Measurements from ENCODE around the gene TMEM141.

Gene TMEM141

GRCh38 chr9:136790640-136791515 lies at the start of gene TMEM141:
Gene TMEM141 (plus strand): TSS chr9:136791344. CDS start chr9:136791371, 27 bp downstream.
- peak; percentile 100 for DNase-seq

GRCh38 chr9:136741883-136742571 lies 49.1 kb upstream of the TMEM141 start:
- DNase-seq, result no peak

- DNase-seq, result peak; percentile 52
Measured at GRCh38 chr9:136742591-136743391, 48.4 kb upstream of the TMEM141 start, which contains the start of gene LCN10. Gene LCN10 (minus strand): TSS chr9:136742940. CDS start chr9:136742903, 37 bp downstream.

- no peak for DNase-seq
Measured at GRCh38 chr9:136743639-136744211, 47.4 kb upstream of the TMEM141 start.

- no peak for DNase-seq
Measured at GRCh38 chr9:136744773-136745172, 46.4 kb upstream of the TMEM141 start.

GRCh38 chr9:136745389-136746154 lies 45.6 kb upstream of the TMEM141 start:
- no peak for DNase-seq

- no peak for DNase-seq
Measured at GRCh38 chr9:136746155-136746490, 45.0 kb upstream of the TMEM141 start.

GRCh38 chr9:136746621-136747020 lies 44.5 kb upstream of the TMEM141 start:
- no peak for DNase-seq

- DNase-seq, result no peak
Measured at GRCh38 chr9:136747161-136748060, 43.7 kb upstream of the TMEM141 start.

GRCh38 chr9:136748201-136748600 lies 42.9 kb upstream of the TMEM141 start, which contains the start of gene LCN6:
Gene LCN6 (minus strand): TSS chr9:136748525. CDS start chr9:136748483, 42 bp downstream.
- DNase-seq, result no peak

GRCh38 chr9:136748666-136749611 lies 42.2 kb upstream of the TMEM141 start:
- DNase-seq, result no peak

GRCh38 chr9:136750526-136750925 lies 40.6 kb upstream of the TMEM141 start:
- DNase-seq, result no peak

GRCh38 chr9:136751244-136751643 lies 39.9 kb upstream of the TMEM141 start:
- no peak for DNase-seq

GRCh38 chr9:136751814-136752213 lies 39.3 kb upstream of the TMEM141 start:
- no peak for DNase-seq

- no peak for DNase-seq
Measured at GRCh38 chr9:136753371-136754058, 37.6 kb upstream of the TMEM141 start.

GRCh38 chr9:136754059-136754572 lies 37.0 kb upstream of the TMEM141 start:
- DNase-seq, result peak; percentile 84

- peak; percentile 23 for DNase-seq
Measured at GRCh38 chr9:136754626-136755301, 36.4 kb upstream of the TMEM141 start.

Measured in NCI-H2029 (cell line).